Renal pelvis (tissue), 4 donors: Measurements from ENCODE around the gene RNPEPL1. TPM values are rescaled to one million over a fixed set of nuclear protein-coding genes. Genes with fewer than 3 reads are reported as not detected.

ENCODE experiments used
- DNase-seq: peaks from one replicate; pipeline ENCODE4 v3.0.0-alpha.2; 2013
- polyA plus RNA-seq, 3 donors: library from polyadenylated mRNA; unstranded; fragments of 120-200 nt; gene quantifications; one replicate each; pipeline ENCODE4 v1.2.1, GENCODE V29; 2013; ENCODE audit not compliant: insufficient read length in 3 of 3

Gene RNPEPL1
- polyA plus RNA-seq, 3 donors, result 33.0 to 36.7 (median 36.6) TPM

GRCh38 chr2:240622531-240623235, 54.4 kb downstream of the RNPEPL1 start:
- peak; percentile 48 for DNase-seq

DNA sequence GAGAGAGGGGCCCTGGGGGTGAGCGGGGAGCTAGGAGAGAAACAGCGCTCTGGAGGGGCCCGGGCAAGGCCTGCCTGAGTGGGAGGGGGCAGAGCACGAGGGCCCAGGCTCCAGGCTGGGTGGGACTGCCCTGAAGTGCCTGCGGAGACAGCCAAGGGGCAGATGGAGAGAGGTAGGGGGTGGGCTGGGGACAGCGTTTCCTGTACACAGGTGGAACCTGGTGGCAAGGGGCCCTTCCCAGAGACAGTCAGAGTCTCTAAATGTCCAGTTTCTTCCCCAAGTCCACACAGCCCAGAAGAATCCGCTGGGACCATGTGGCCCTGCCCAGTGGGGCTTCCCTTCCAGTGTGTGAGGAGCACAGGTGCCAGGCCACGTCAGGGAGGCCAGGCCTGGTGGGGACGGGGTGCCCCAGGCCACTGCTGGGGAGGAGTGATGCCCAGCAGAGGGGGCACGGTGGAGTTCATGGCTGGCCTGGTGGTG, 55.3 kb downstream of the RNPEPL1 start:
- DNase-seq, result no peak

DNA sequence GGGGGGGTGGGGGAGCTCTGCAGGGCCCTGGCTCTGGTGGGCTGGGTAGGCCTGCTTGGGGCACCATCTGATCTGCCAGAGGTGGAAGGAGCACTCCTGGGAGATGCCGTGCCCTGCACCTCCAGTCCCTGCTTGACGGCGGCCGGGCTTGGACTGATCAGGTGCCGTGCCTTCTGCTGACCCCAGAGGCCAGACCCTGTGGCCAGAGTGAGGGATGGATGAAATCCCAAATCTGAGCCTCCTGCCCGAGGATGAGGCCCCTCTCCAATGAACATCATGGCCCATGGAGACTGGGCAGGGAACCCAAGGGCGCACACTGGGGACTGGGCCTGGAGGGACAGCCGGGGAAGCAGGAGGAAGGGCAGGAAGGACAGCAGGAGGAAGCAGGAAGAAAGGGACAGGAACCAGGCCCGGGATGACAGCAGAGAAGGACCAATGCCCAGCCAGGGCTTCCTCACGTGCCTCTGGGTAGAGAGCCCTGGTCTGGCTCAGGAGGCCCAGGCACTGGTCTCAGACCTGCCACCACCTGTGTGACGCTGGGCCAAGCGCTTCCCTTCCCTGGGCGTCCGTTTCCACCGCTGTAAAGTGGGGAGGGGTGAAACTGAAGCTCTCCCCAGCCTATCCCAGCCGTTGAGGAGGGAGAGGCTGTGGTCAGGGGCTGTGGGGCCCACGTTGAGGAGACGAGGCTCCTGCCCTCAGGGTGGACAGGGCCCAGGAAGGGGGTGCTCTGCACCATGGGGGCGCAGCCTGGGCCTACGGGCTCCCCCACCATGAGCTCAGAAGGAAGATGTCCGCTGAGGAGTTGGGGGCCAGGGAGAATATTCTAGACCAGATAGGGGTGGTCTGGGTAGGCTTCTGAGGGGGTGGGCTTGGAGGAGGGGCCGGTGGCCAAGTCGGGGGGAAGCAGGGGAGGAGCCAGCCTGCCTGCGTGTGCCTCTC, 56.0 kb downstream of the RNPEPL1 start:
- no peak for DNase-seq

- no peak for DNase-seq
Measured at GRCh38 chr2:240624950-240625621, 56.8 kb downstream of the RNPEPL1 start, which contains the start of gene GPR35. TSS of gene GPR35 (plus strand) at chr2:240625480. CDS start at chr2:240629953, 4,473 bp downstream.

GRCh38 chr2:240626531-240627300, 58.4 kb downstream of the RNPEPL1 start:
- DNase-seq, result no peak

DNA sequence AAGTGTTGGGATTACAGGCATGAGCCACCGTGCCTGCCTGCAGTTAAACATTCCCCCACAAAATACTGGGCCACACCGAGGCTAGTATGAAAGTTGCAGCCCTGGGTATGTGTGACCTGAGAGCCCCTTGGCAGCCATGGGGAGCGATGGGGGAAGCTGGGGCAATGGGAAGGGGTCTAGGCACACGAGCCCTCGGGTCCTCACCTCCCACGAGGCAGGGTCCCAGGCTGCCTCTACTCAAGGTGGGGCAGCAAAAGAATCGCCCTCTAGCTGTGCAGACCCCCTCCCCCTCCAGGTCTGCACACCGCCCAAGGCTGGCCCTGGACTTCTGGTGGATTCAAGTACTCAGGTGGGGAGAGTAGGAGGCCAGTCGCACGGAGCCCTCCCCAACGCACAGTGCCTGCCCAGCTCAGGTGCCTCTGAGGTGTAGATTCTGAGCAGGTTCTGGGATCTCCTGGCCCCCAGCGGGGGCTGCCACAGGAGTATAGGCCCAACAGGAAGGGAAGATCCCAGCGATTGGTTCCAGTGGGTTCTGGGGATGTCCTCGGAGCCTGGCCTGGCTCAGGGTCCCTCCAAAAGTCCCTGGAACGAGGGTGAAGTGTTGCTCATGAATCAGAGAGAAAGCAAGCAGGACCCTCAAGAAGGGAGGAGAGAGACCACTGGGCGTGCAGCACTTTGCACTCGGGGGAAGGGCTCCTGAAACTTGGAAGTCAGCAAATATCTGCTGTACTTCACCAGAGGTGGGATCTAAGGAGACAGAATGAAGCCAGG, 59.6 kb downstream of the RNPEPL1 start:
- DNase-seq, result no peak

DNA sequence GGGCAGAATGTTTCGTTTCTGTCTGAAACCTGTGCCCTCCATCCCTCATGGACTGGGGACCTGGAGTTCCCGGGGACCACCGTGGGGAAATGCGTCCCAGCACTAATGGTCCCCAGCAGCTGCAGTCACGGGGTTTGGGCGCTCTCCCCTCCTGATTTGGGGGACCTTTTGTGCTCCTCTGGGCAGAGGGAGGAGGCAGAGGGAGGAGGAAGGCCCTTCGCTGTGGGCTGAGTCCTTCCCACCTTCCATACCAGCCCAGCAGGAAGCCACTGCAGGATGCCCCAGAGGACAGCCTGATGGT, 60.2 kb downstream of the RNPEPL1 start:
- DNase-seq, result no peak

DNA sequence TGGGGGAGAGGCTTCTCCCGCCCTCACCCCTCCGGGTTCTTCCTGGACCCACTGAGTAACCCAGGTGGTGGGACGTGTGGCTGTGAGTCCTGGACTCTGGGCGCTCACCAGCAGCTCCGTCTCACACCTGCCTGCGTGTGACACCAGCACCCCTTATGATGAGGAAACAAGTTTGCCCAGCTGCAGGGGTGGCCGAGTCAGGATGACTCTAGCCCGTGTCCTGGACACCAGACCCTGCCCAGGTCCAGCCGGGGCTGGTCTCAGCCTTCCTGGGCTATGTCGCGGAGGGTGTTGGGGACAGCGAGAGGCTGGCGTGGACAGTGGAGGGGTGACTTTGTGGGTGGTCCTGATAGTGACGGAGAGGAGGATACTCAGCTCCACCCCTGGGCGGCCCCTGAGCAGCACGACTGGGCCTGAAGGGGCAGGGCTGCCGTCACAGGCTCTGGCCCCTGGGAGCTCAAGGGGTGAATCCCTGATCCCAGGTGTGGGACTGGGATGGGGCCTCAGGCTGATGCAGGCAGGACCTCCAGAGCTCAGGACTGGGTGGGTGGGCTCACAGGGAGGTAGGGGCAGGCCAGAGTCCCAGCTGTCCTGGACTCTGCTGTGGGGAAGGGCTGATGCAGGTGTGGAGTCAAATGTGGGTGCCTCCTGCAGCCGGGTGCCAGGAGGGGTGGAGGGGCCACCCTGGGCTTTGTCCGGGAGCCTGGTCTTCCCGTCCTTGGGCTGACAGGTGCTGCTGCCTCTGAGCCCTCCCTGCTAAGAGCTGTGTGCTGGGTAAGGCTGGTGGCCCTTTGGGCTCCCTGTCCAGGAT, 60.7 kb downstream of the RNPEPL1 start:
- DNase-seq, result no peak

GRCh38 chr2:240629619-240629967, 61.3 kb downstream of the RNPEPL1 start:
- DNase-seq, result no peak

- no peak for DNase-seq
Measured at GRCh38 chr2:240629968-240630770, 61.9 kb downstream of the RNPEPL1 start.

Other genes with a start within 250 kb of the RNPEPL1 start
- 10 to 100 TPM; 32.0 to 46.8 (median 46.6) TPM for gene GPC1, start 132.8 kb upstream of the RNPEPL1 start, polyA plus RNA-seq
- 10 to 100 TPM; 11.7 to 15.6 (median 12.6) TPM for gene ANKMY1, start 10.5 kb upstream of the RNPEPL1 start, polyA plus RNA-seq
- 10 to 100 TPM in 1 of 3 donors, 1 to 10 TPM in 2; 7.3 to 10.4 (median 9.1) TPM for gene DUSP28, start 8.1 kb upstream of the RNPEPL1 start, polyA plus RNA-seq
- gene CAPN10, start 18.2 kb downstream of the RNPEPL1 start, polyA plus RNA-seq, result 10 to 100 TPM; 30.9 to 37.6 (median 34.7) TPM
- gene GPR35, start 57.0 kb downstream of the RNPEPL1 start, polyA plus RNA-seq, result 1 to 10 TPM; 1.8 to 4.2 (median 2.5) TPM
- gene AQP12B, start 114.4 kb downstream of the RNPEPL1 start, polyA plus RNA-seq, result 1 to 10 TPM in 1 of 3 donors, under 1 TPM in 2; 0.57 to 3.4 (median 0.66) TPM
- gene AQP12A, start 123.4 kb downstream of the RNPEPL1 start, polyA plus RNA-seq, result under 1 TPM; 0.30 to 0.92 (median 0.33) TPM